ENCODE data around the gene SCFD2.

GRCh38 chr4:53346920-53347852 lies 18.7 kb downstream of the SCFD2 start:
- TF ChIP-seq REST (IDR thresholded peaks at IDR 0.05; ENCODE audit: insufficient read depth in 1 of 2, low read depth in 2 of 2, low read length in 1 of 2), result no peak
- TF ChIP-seq TCF7L2 (IDR thresholded peaks at IDR 0.05; ENCODE audit: low read depth, low read length), result no peak
- TF ChIP-seq CTCF (IDR thresholded peaks at IDR 0.05), result no peak
